Caco-2 (cell line): ENCODE measurements around the gene SPPL3. TPM values are rescaled to one million over a fixed set of nuclear protein-coding genes. Genes with fewer than 3 reads are reported as not detected.
A peak's percentile ranks its signal among the peaks of the same experiment; 100 is the strongest.

Experiments used
- BruUV-seq: library from RNA; stranded (reverse); fragments of 400-500 nt; replicated peaks from 2 replicates; lab custom pipeline; 2021; lab: Mats Ljungman, UMichigan
- CTCF ChIA-PET: fragments of 300-600 bp; sonication (Branson Sonifier 250); formaldehyde crosslinking; loops from one replicate; lab custom pipeline; 2022; ENCODE audit warnings: antibody characterized with exemption; lab: Charles Lee
- POLR2A ChIA-PET: fragments of 300-600 bp; sonication (Branson Sonifier 250); formaldehyde crosslinking; loops from one replicate; lab custom pipeline; 2022; ENCODE audit warnings: antibody characterized with exemption; lab: Charles Lee
- DNase-seq, 2 experiments: peaks; one replicate each; pipeline versions ENCODE4 v3.0.0 to v3.0.0-alpha.2; 2020 to 2022
- H3K27me3 ChIP-seq: replicated peaks from 2 replicates; pipeline ENCODE4 v1.6.0; 2011; ENCODE audit warnings: low read length; ENCODE audit not compliant: control insufficient read depth, insufficient read depth
- H3K36me3 ChIP-seq: 2 replicates; pipeline ENCODE4 v1.5.1; 2011; ENCODE audit warnings: low read length; ENCODE audit not compliant: control insufficient read depth, insufficient read depth
- H3K4me1 ChIP-seq: fragments of 250-450 bp; sonication (Bioruptor Pico); 2 replicates; pipeline ENCODE4 v1.5.1; 2020; ENCODE audit warnings: mild to moderate bottlenecking
- H3K4me3 ChIP-seq: 2 replicates; pipeline ENCODE4 v1.5.1; 2011; ENCODE audit warnings: low read depth, mild to moderate bottlenecking, control low read depth, low read length
- H3K9me3 ChIP-seq: fragments of 250-450 bp; sonication (Bioruptor Pico); 2 replicates; pipeline ENCODE4 v1.5.1; 2020; ENCODE audit warnings: mild to moderate bottlenecking, moderate library complexity
- H3K27ac Mint-ChIP-seq: one replicate; pipeline ENCODE4 v1.8.0; 2022; ENCODE audit warnings: mixed read lengths; ENCODE audit not compliant: unreplicated experiment
- H3K27me3 Mint-ChIP-seq: one replicate; pipeline ENCODE4 v1.8.0; 2022; ENCODE audit warnings: mixed read lengths; ENCODE audit not compliant: insufficient read depth, unreplicated experiment
- H3K36me3 Mint-ChIP-seq: one replicate; pipeline ENCODE4 v1.8.0; 2022; ENCODE audit warnings: mild to moderate bottlenecking, mixed read lengths; ENCODE audit not compliant: insufficient read depth, unreplicated experiment
- H3K4me1 Mint-ChIP-seq: one replicate; pipeline ENCODE4 v1.8.0; 2022; ENCODE audit warnings: low read depth, mixed read lengths; ENCODE audit not compliant: unreplicated experiment
- H3K4me3 Mint-ChIP-seq: one replicate; pipeline ENCODE4 v1.8.0; 2022; ENCODE audit warnings: mild to moderate bottlenecking, moderate library complexity, mixed read lengths; ENCODE audit not compliant: unreplicated experiment
- H3K9me3 Mint-ChIP-seq: one replicate; pipeline ENCODE4 v1.8.0; 2022; ENCODE audit warnings: mixed read lengths; ENCODE audit not compliant: unreplicated experiment
- intact Hi-C: fragments of 100-400 bp; cut with micrococcal nuclease; formaldehyde crosslinking; loops from one replicate; pipeline ENCODE4 v1.10.0; 2022; ENCODE audit not compliant: unreplicated experiment
- total RNA-seq: library from RNA; stranded (reverse); gene quantifications from 2 replicates; pipeline ENCODE4 v1.2.3, GENCODE V29; 2022
- TF ChIP-seq, protein P1 (sequence below), 2 experiments: fragments of 200-600 bp in 1 of 2; IDR thresholded peaks; 1 replicate in 1 of 2; 2 replicates in 1 of 2; pipeline versions ENCODE4 v1.5.1 to v1.8.0; 2011 to 2022; ENCODE audit warnings: antibody characterized with exemption in 1 of 2, control low read depth in 1 of 2, inconsistent platforms in 1 of 2, low read depth in 1 of 2, low read length in 1 of 2, mild to moderate bottlenecking in 1 of 2, moderate library complexity in 1 of 2; ENCODE audit not compliant: insufficient read depth in 1 of 2, severe bottlenecking in 1 of 2, unreplicated experiment in 1 of 2

The SPPL3 gene
- total RNA-seq, 1 experiment from 2014 or later, result 63.4 TPM

DNA sequence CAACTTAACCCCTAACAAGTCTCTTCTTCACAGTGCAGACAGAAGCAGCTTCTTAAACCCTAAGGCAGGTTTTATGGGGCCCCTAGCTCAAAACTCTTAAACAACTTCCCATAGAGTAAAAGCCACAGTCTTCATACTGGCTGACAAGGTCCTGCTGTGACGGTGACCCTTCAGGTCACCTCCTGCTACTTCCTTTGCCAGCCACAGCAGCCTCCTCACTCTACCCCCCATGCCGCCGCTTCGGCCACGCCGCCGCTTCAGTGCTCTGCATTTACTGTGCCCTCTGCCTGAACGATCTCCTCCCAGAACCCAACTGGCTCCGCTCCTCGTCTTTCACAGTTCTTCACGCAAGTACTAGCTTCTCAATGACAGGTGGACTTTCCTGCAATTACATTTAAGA lies 133.1 kb downstream of the SPPL3 start:
- Histone ChIP-seq H3K4me1 (peaks cover 21% of the 10 kb centered on the region; the same call in 1 of the 2 replicates), H3K9me3 (no peaks in the 10 kb centered on the region), H3K36me3 (peaks cover 6% of the 10 kb centered on the region; the same call in 1 of the 2 replicates), H3K27me3 (no peaks in the 10 kb centered on the region), H3K4me3 (no peak overlapping the region)
- peaks cover 11% of the 10 kb centered on the region for H3K4me1 Mint-ChIP-seq
- BruUV-seq, result no TSS peak
- H3K9me3 Mint-ChIP-seq, result no peaks in the 10 kb centered on the region
- H3K36me3 Mint-ChIP-seq, result peaks cover 44% of the 10 kb centered on the region
- ChIA-PET POLR2A (no interaction called here), CTCF (no interaction called here)
- intact Hi-C loops, result no loop called here
- H3K27ac Mint-ChIP-seq, result no peak overlapping the region
- no peak for DNase-seq
- H3K27me3 Mint-ChIP-seq, result no peaks in the 10 kb centered on the region
- TF ChIP-seq, protein P1, sequence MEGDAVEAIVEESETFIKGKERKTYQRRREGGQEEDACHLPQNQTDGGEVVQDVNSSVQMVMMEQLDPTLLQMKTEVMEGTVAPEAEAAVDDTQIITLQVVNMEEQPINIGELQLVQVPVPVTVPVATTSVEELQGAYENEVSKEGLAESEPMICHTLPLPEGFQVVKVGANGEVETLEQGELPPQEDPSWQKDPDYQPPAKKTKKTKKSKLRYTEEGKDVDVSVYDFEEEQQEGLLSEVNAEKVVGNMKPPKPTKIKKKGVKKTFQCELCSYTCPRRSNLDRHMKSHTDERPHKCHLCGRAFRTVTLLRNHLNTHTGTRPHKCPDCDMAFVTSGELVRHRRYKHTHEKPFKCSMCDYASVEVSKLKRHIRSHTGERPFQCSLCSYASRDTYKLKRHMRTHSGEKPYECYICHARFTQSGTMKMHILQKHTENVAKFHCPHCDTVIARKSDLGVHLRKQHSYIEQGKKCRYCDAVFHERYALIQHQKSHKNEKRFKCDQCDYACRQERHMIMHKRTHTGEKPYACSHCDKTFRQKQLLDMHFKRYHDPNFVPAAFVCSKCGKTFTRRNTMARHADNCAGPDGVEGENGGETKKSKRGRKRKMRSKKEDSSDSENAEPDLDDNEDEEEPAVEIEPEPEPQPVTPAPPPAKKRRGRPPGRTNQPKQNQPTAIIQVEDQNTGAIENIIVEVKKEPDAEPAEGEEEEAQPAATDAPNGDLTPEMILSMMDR (IDR thresholded peaks at IDR 0.05; ENCODE audit: insufficient read depth in 1 of 2, low read depth in 1 of 2, low read length in 1 of 2, severe bottlenecking in 1 of 2, unreplicated experiment in 1 of 2), result no peak
- no peak overlapping the region for H3K4me3 Mint-ChIP-seq

DNA sequence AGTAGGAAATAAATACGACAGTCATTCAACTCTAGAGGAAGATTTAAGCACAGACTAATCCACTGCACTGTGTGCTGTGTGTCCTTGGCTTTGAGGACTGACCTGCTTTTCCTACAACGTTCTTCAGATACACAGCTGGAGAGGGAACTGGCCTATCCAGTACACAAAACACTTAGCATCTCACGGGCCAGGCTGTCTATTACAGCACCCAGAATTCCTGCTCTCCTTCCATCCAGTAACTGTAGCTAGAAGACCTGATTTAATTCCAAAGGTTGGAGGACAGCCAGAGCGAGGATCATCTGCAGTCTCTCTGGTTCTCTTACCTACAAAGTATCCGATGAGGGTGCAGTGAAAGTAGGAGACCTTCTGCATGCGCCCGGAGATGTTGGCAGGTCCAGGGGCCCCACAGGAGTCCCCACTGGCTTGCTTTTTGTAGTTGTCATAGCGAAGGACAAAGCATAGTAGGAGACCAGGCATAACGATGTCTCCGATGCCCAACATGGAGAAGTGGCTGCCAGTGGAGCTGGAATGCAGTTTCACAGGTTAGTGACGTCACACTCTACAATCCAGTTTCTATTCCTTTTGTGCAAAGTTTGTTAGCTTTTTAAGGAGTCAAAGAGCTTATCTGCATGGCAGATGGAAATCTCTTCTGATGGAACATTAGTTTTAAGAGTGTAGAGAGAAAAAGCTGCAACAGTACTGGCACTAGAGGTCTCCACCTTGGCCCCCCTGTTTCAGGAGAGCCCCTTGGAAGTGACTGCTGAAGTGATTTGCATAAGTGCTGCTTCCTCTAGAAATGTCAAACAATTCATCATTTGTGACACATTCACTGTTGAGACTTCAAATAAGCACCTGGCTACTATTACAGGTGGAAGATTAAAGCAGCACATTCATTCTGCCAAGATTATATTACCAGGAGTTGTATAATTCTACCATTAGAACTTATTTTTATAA lies 136.8 kb downstream of the SPPL3 start:
- intact Hi-C loops, result no loop called here
- Histone ChIP-seq H3K4me3 (no peak overlapping the region), H3K4me1 (peaks cover 21% of the 10 kb centered on the region; the same call in 1 of the 2 replicates), H3K36me3 (peaks cover 6% of the 10 kb centered on the region), H3K9me3 (no peaks in the 10 kb centered on the region), H3K27me3 (no peaks in the 10 kb centered on the region)
- Mint-ChIP-seq H3K27me3 (no peaks in the 10 kb centered on the region), H3K27ac (peak overlapping the region; percentile 22), H3K36me3 (peaks cover 69% of the 10 kb centered on the region), H3K4me3 (no peak overlapping the region), H3K4me1 (peaks cover 6% of the 10 kb centered on the region), H3K9me3 (no peaks in the 10 kb centered on the region)
- no TSS peak for BruUV-seq
- TF ChIP-seq, protein P1 (IDR thresholded peaks at IDR 0.05; ENCODE audit: insufficient read depth in 1 of 2, low read depth in 1 of 2, low read length in 1 of 2, severe bottlenecking in 1 of 2, unreplicated experiment in 1 of 2), result no peak
- POLR2A ChIA-PET, result no interaction called here
- DNase-seq, result peak in 1 of 2 experiments; percentile 58
- CTCF ChIA-PET, result interaction anchor here (1.3 kb wide), 1 partner anchor 9 kb away, joined by 4 read pairs; no protein-coding TSS in a partner anchor

DNA sequence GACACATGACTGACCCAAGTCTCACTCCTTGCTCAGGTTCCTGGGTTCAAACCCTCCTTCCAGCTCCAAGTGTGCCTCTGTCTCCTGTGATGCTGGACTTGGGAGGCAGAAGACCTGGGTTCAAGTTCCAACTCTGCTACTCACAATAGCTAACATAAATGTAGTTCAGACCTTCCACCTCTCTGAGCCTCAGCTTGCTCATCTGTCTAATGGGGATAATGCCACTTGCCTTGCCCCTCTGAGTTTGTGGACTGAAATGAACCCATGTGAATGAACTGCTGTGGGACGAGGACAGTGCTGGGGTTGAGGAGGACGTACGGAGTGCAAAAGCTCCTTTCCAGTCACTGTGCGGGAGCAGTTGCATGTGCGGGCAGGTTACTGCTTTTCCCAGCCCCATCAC lies 137.6 kb downstream of the SPPL3 start:
- peaks cover 69% of the 10 kb centered on the region for H3K36me3 Mint-ChIP-seq
- Histone ChIP-seq H3K9me3 (no peaks in the 10 kb centered on the region), H3K27me3 (no peaks in the 10 kb centered on the region), H3K4me1 (peaks cover 21% of the 10 kb centered on the region; the same call in 1 of the 2 replicates), H3K36me3 (peaks cover 6% of the 10 kb centered on the region), H3K4me3 (no peak overlapping the region)
- intact Hi-C loops, result no loop called here
- no peak for DNase-seq
- peak overlapping the region; percentile 22 for H3K27ac Mint-ChIP-seq
- POLR2A ChIA-PET, result no interaction called here
- no peaks in the 10 kb centered on the region for H3K9me3 Mint-ChIP-seq
- H3K4me3 Mint-ChIP-seq, result no peak overlapping the region
- no peaks in the 10 kb centered on the region for H3K27me3 Mint-ChIP-seq
- CTCF ChIA-PET, result interaction anchor here (0.6 to 1.3 kb wide), 2 partner anchors 9 to 237 kb away, joined by 3 to 4 read pairs; no protein-coding TSS in a partner anchor
- TF ChIP-seq, protein P1 (IDR thresholded peaks at IDR 0.05; ENCODE audit: insufficient read depth in 1 of 2, low read depth in 1 of 2, low read length in 1 of 2, severe bottlenecking in 1 of 2, unreplicated experiment in 1 of 2), result no peak
- no TSS peak for BruUV-seq
- H3K4me1 Mint-ChIP-seq, result peaks cover 6% of the 10 kb centered on the region
